Measurements from ENCODE around the gene GTF2A1.
"Not testable (repeated sequence)": the region's sequence is repeated elsewhere in the genome, so short reads cannot be mapped to it uniquely, and the experiment has no call there.

Gene GTF2A1

DNA sequence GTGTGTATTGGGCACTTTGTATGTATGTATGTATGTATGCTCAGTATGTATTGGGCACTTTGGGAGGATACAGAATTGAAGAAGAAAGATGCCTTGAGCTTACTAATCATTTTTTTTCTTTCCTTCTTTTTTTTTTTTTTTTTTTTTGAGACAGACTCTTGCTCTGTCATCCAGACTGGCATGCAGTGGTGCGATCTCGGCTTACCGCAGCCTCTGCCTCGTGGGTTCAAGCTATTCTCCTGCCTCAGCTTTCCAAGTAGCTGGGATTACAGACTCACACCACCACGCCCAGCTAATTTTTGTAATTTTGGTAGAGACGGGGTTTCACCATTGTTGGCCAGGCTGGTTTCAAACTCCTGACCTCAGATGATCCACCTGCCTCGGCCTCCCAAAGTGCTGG, 3.0 kb upstream of the GTF2A1 start:
- H3K9me3 ChIP-seq (ENCODE audit: insufficient read depth, low read depth, low read length); H3K4me3 ChIP-seq (ENCODE audit: low read length); H3K36me3 ChIP-seq (ENCODE audit: insufficient read depth, low read depth, low read length); H3K27ac ChIP-seq (ENCODE audit: low read length); H3K9ac ChIP-seq (ENCODE audit: low read depth, low read length); H3K27me3 ChIP-seq (ENCODE audit: insufficient read depth, low read length): not testable (repeated sequence)
- H3K4me1 ChIP-seq (ENCODE audit: insufficient read depth, low read length) = peaks cover 11% of the 10 kb centered on the region; the same call in 1 of the 2 replicates

DNA sequence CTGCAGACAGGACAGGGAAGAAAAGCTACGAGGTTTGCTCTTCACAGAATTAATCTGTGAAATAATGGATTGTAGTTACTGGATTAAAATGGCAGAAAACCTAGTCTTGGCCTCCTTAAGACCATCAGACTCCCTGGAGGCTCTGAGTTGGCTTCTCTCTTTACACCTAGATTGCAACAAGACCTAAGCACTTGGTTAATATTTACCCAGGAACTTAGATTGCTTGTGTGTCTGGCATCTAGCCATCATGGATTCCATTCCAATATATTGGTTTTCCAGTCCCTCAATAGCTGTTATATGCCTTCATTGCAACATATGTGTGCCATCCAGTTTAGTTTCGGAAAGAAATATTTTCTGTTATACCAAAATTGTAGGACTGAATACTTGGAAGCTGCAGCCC, 1.9 kb upstream of the GTF2A1 start:
- no peak overlapping the region for H3K4me3 ChIP-seq (ENCODE audit: low read length)
- H3K27ac ChIP-seq (ENCODE audit: low read length) = no peak overlapping the region
- H3K4me1 ChIP-seq (ENCODE audit: insufficient read depth, low read length) = peaks cover 17% of the 10 kb centered on the region; the same call in 1 of the 2 replicates
- H3K27me3 ChIP-seq (ENCODE audit: insufficient read depth, low read length) = no peaks in the 10 kb centered on the region
- H3K36me3 ChIP-seq (ENCODE audit: insufficient read depth, low read depth, low read length) = no peaks in the 10 kb centered on the region
- no peak overlapping the region for H3K9ac ChIP-seq (ENCODE audit: low read depth, low read length)
- H3K9me3 ChIP-seq (ENCODE audit: insufficient read depth, low read depth, low read length) = no peaks in the 10 kb centered on the region

DNA sequence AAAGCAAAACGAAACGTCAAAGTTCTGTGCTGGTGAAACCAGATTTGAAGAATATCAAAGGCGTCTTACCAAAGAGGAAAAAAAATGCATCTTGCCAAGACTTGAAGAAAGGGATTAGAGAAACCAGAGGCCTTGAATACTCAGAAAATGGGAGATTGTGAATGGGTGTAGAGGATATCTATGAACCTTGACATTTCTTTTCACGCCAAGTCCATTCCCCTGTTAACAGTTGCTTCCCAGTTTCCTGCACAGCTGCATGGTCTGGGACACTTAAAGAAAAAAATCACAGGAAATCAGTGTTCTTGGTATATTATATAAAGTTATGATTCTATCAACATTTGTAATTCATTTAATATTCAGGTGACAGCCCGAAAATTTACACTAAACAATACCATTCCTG, 1.4 kb upstream of the GTF2A1 start:
- Histone ChIP-seq H3K4me3 (ENCODE audit: low read length) (peak overlapping the region; percentile 86), H3K4me1 (ENCODE audit: insufficient read depth, low read length) (peaks cover 17% of the 10 kb centered on the region; the same call in 1 of the 2 replicates), H3K36me3 (ENCODE audit: insufficient read depth, low read depth, low read length) (peaks cover 1% of the 10 kb centered on the region; the same call in 1 of the 2 replicates), H3K9ac (ENCODE audit: low read depth, low read length) (peak overlapping the region; percentile 99; the same call in 1 of the 2 replicates), H3K27me3 (ENCODE audit: insufficient read depth, low read length) (no peaks in the 10 kb centered on the region), H3K9me3 (ENCODE audit: insufficient read depth, low read depth, low read length) (no peaks in the 10 kb centered on the region), H3K27ac (ENCODE audit: low read length) (peak overlapping the region; percentile 95)

DNA sequence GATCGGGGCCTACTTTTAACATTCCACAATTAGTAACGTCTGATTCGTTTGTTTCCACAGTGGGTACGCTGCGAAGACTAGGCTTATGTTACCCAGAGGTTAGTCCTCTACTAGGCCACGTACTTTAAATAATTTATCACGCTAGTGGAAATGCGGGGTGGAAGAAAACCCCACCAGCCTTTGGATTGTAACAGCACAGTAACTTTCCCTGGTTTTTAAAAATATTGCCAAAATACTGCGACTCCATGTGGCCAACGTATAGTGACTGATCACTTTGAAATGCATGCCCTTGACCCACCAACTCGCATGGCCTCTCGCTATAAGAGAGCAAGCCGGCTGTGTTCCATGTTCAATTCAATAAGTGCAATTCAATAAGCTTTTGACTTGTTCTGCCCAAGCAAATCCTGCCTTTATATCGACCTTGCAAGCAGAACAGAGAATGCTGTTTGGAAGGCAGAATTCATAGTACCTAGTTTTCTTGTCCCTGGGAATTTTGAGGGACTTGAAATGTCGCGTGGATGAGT, 882 bp upstream of the GTF2A1 start:
- Histone ChIP-seq H3K36me3 (ENCODE audit: insufficient read depth, low read depth, low read length) (peaks cover 6% of the 10 kb centered on the region; the same call in 1 of the 2 replicates), H3K9ac (ENCODE audit: low read depth, low read length) (peak overlapping the region; percentile 99), H3K4me1 (ENCODE audit: insufficient read depth, low read length) (peaks cover 17% of the 10 kb centered on the region; the same call in 1 of the 2 replicates), H3K27me3 (ENCODE audit: insufficient read depth, low read length) (no peaks in the 10 kb centered on the region), H3K9me3 (ENCODE audit: insufficient read depth, low read depth, low read length) (no peaks in the 10 kb centered on the region), H3K4me3 (ENCODE audit: low read length) (peak overlapping the region; percentile 86), H3K27ac (ENCODE audit: low read length) (peak overlapping the region; percentile 95)

DNA sequence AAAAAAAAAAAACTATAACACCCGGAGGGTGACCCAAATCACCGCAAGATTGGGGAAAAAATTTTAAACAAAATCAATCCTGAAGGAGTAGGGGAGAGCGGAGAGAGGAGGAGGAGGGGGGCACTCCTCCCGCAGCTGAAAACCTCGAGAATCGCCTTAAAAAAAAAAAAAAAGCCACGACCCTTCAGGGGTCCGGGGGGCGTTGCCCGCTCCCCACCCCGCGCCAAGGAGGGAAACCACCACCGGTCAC, 254 bp downstream of the GTF2A1 start:
- H3K36me3 ChIP-seq (ENCODE audit: insufficient read depth, low read depth, low read length) = peaks cover 18% of the 10 kb centered on the region
- peak overlapping the region; percentile 80 for H3K27ac ChIP-seq (ENCODE audit: low read length)
- H3K4me3 ChIP-seq (ENCODE audit: low read length) = peak overlapping the region; percentile 90
- peak overlapping the region; percentile 98 for H3K9ac ChIP-seq (ENCODE audit: low read depth, low read length)
- no peaks in the 10 kb centered on the region for H3K9me3 ChIP-seq (ENCODE audit: insufficient read depth, low read depth, low read length)
- peaks cover 17% of the 10 kb centered on the region; the same call in 1 of the 2 replicates for H3K4me1 ChIP-seq (ENCODE audit: insufficient read depth, low read length)
- H3K27me3 ChIP-seq (ENCODE audit: insufficient read depth, low read length) = no peaks in the 10 kb centered on the region

DNA sequence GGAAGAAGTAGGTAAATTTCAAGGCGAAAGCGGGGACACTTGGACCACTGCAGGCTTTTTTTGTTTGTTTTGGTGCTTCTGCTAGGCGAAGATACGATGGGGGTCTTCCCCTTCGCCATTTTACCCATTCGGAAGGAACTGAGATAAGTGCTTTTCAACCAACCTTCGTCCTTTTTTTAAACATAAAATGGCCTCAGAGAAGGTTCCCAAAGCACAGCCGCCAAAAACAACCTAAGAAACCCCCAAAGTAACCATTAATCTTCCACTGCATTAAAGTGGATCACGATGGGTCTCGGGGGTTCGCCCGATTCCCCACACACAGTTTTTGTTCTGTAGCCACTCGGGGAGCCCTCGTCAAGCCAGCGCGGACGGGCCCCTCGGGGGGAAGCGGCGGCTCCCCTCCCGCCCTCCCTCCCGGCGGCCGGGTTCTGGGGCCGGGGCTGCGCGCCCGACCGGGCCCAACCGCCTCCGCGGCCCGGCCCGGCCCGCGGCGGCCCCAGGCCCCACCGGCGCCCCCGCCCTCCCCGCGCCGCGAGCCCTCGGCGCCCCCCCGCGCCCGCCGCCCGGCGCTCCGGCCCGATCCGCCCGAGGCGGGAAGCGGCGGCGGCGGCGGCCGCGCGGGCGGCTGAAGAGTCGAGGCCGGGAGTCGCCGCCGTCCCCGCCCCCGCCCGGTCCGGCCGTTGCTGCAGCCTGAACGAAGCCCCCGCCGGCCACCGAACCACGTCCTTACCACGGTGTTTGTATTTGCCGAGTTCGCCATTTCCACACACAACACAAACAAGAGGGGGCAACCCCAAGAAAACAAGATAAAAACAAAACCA, 790 bp downstream of the GTF2A1 start:
- no peaks in the 10 kb centered on the region for H3K9me3 ChIP-seq (ENCODE audit: insufficient read depth, low read depth, low read length)
- peak overlapping the region; percentile 98 for H3K9ac ChIP-seq (ENCODE audit: low read depth, low read length)
- peak overlapping the region; percentile 90 for H3K4me3 ChIP-seq (ENCODE audit: low read length)
- H3K27me3 ChIP-seq (ENCODE audit: insufficient read depth, low read length) = no peaks in the 10 kb centered on the region
- peaks cover 23% of the 10 kb centered on the region for H3K36me3 ChIP-seq (ENCODE audit: insufficient read depth, low read depth, low read length)
- peaks cover 17% of the 10 kb centered on the region; the same call in 1 of the 2 replicates for H3K4me1 ChIP-seq (ENCODE audit: insufficient read depth, low read length)
- peak overlapping the region; percentile 98 for H3K27ac ChIP-seq (ENCODE audit: low read length)

DNA sequence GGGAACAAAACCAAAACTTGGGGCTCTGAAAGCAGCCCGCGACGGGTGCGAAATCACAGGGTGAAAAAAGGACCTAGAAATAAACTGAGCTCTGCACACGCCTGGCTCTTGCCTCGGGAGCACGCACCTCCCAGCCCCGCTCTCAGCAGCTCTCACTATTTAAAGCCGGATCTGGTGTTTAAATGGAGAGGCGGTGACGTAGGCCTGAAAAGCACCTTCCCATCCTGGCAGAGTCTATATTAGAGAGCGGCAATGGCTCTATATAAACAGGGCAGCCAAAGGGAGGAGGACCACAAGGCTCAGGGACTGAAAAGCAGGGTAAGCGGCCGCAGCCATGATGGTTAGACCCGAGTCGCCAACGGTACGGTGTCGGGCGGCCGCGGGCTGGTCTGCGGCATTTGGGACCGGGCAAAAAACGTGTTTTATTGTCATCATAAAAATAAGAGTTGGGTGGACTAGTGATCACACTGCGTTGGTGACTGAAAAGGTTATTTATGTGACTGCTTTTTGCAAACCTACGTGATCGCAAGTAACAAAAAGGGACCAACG, 1.5 kb downstream of the GTF2A1 start:
- peak overlapping the region; percentile 89 for H3K4me3 ChIP-seq (ENCODE audit: low read length)
- H3K27ac ChIP-seq (ENCODE audit: low read length) = peak overlapping the region; percentile 98
- peaks cover 29% of the 10 kb centered on the region for H3K36me3 ChIP-seq (ENCODE audit: insufficient read depth, low read depth, low read length)
- H3K9me3 ChIP-seq (ENCODE audit: insufficient read depth, low read depth, low read length) = no peaks in the 10 kb centered on the region
- no peaks in the 10 kb centered on the region for H3K27me3 ChIP-seq (ENCODE audit: insufficient read depth, low read length)
- peak overlapping the region; percentile 98 for H3K9ac ChIP-seq (ENCODE audit: low read depth, low read length)
- H3K4me1 ChIP-seq (ENCODE audit: insufficient read depth, low read length) = peaks cover 17% of the 10 kb centered on the region; the same call in 1 of the 2 replicates

DNA sequence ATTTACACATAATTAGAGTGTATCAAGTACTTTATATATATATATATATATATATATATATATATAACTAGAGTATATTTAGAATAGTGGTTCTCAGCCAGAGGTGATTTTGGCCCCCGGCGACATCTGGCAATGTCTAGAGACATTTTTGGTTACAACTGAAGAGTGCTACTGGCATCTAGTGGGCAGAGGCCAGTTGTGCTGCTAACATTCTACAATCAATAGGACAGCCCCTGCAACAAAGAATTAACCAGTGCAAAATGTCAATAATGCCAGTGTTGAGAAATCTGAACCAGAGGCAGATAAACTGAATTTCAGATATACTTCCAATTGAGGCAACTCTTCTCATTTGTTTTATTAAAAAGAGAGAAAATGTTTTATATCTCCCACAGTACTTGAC, 8.9 kb downstream of the GTF2A1 start:
- H3K27me3 ChIP-seq (ENCODE audit: insufficient read depth, low read length) = no peaks in the 10 kb centered on the region
- no peaks in the 10 kb centered on the region for H3K9me3 ChIP-seq (ENCODE audit: insufficient read depth, low read depth, low read length)
- no peak overlapping the region for H3K4me3 ChIP-seq (ENCODE audit: low read length)
- H3K36me3 ChIP-seq (ENCODE audit: insufficient read depth, low read depth, low read length) = peaks cover 97% of the 10 kb centered on the region
- H3K27ac ChIP-seq (ENCODE audit: low read length) = no peak overlapping the region
- H3K9ac ChIP-seq (ENCODE audit: low read depth, low read length) = no peak overlapping the region
- H3K4me1 ChIP-seq (ENCODE audit: insufficient read depth, low read length) = no peaks in the 10 kb centered on the region

DNA sequence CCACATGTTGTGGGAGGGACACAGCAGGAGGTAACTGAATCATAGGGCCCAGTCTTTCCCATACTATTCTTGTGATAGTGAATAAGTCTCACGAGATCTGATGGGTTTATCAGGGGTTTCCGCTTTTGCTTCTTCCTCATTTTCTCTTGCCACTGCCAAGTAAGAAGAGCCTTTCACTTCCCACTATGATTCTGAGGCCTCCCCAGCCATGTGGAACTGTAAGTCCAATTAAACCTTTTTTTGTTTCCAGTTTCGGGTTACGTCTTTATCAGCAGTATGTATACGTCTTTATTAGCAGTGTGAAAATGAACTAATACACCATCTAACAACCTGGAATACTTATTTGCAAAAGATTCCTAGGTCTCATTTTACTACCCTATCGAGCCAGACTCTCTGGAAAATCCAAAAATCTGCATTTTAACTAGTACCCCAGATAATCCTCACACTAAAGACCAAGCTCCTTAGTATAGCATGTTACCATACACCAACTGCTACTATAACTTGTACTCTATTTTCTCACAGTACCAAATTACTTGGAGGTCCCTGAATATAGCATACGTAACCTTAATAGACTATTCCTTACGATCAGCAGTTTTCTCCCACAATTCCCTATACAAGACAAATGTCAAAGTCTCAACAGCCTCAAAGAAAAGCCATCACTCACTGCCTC, 11.5 kb downstream of the GTF2A1 start:
- Histone ChIP-seq H3K36me3 (ENCODE audit: insufficient read depth, low read depth, low read length) (peaks cover 97% of the 10 kb centered on the region), H3K9me3 (ENCODE audit: insufficient read depth, low read depth, low read length) (no peaks in the 10 kb centered on the region), H3K4me1 (ENCODE audit: insufficient read depth, low read length) (no peaks in the 10 kb centered on the region), H3K27me3 (ENCODE audit: insufficient read depth, low read length) (no peaks in the 10 kb centered on the region), H3K27ac (ENCODE audit: low read length) (no peak overlapping the region), H3K9ac (ENCODE audit: low read depth, low read length) (no peak overlapping the region), H3K4me3 (ENCODE audit: low read length) (no peak overlapping the region)

DNA sequence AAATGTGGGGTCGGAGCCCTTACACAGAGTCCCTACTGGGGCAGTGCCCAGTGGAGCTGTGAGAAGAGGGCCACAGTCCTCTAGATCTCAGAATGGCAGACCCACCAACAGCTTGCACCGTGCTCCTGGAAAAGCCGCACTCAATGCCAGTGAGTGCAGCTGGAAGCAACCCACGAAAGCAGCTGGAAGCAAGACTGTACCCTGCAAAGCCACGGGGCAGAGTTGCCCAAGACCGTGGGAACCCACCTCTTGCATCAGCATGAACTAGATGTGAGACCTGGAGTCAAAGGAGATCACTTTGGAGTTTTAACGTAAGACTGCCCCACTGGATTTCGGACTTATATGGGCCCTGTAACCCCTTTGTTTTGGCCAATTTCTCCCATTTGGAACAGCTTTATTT, 12.3 kb downstream of the GTF2A1 start:
- H3K27ac ChIP-seq (ENCODE audit: low read length) = no peak overlapping the region
- H3K4me1 ChIP-seq (ENCODE audit: insufficient read depth, low read length) = no peaks in the 10 kb centered on the region
- no peaks in the 10 kb centered on the region for H3K27me3 ChIP-seq (ENCODE audit: insufficient read depth, low read length)
- no peak overlapping the region for H3K4me3 ChIP-seq (ENCODE audit: low read length)
- H3K36me3 ChIP-seq (ENCODE audit: insufficient read depth, low read depth, low read length) = peaks cover 97% of the 10 kb centered on the region
- H3K9ac ChIP-seq (ENCODE audit: low read depth, low read length) = no peak overlapping the region
- no peaks in the 10 kb centered on the region for H3K9me3 ChIP-seq (ENCODE audit: insufficient read depth, low read depth, low read length)

DNA sequence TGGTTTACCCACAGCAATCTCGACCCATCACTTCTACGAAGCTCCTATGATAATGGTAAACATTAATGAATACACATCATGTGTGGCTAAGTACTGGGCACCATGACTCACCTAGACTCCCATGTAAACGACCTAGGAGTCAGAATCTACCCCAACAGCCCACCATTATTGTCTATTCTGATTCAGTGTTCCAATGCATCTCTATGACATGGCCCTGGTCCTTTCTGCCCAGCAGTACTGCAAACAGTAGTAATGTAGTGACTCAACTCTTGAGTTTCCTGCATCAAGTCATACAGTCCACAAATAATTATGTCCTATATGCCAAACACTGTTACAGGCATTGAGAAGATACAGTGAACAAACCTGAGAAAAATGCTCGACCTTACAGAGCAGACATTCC, 14.6 kb downstream of the GTF2A1 start:
- Histone ChIP-seq H3K4me3 (ENCODE audit: low read length) (no peak overlapping the region), H3K4me1 (ENCODE audit: insufficient read depth, low read length) (no peaks in the 10 kb centered on the region), H3K36me3 (ENCODE audit: insufficient read depth, low read depth, low read length) (peaks cover 99% of the 10 kb centered on the region), H3K9me3 (ENCODE audit: insufficient read depth, low read depth, low read length) (no peaks in the 10 kb centered on the region), H3K9ac (ENCODE audit: low read depth, low read length) (no peak overlapping the region), H3K27me3 (ENCODE audit: insufficient read depth, low read length) (no peaks in the 10 kb centered on the region), H3K27ac (ENCODE audit: low read length) (no peak overlapping the region)

Data from iPS-20b (cell line).